Measurements from ENCODE around the gene CUX1. TPM values are rescaled to one million over a fixed set of nuclear protein-coding genes. Genes with fewer than 3 reads are reported as not detected.

Gene CUX1
- total and polyA plus RNA-seq, 2 donors (not counting 1 experiment from before 2014, with no cell fraction given) = 22.7 to 38.1 TPM

DNA sequence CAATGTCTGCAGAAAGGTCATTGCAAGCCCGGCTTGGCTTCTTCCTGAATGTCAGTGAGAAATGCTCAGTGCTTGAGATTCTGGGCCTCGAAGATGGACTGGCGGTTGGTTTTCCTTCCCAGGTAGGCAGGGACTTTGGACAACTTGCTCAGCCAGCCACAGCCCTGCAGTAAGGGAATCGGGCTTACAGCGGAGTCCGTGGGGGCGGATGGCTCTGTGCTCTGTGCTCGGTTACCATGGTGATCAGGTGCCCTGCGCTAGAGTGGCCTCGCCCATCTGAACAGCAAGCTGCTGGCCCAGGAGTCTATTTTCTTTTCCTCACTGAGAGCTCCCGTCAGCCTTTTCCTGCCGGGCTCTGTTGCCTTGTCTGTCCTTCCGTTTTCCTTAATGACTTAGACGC is 391.4 kb downstream of the CUX1 start:
- Histone ChIP-seq H3K27ac (ENCODE audit: insufficient read depth, low read length) (no peak overlapping the region), H2AFZ (ENCODE audit: low read length) (no peak overlapping the region), H4K20me1 (ENCODE audit: control insufficient read depth, extremely low read depth, insufficient read depth, low read length) (no peaks in the 10 kb centered on the region), H3K79me2 (ENCODE audit: control insufficient read depth, insufficient read depth, low read length) (no peaks in the 10 kb centered on the region), H3K4me3 (replicated peaks in 1 of 4; ENCODE audit: control extremely low read depth in 1 of 4, insufficient read depth in 1 of 4, low read depth in 3 of 4, low read length in 4 of 4) (no peak overlapping the region), H3K9me3 (ENCODE audit: control insufficient read depth, insufficient read depth, low read depth, low read length) (no peaks in the 10 kb centered on the region), H3K9ac (ENCODE audit: insufficient read depth, low read length) (no peak overlapping the region), H3K4me1 (ENCODE audit: control insufficient read depth, extremely low read depth, insufficient read depth, low read length) (no peaks in the 10 kb centered on the region), H3K36me3 (ENCODE audit: control insufficient read depth, insufficient read depth, low read length) (peaks cover 3% of the 10 kb centered on the region), H3K27me3 (ENCODE audit: control insufficient read depth, insufficient read depth, low read length) (no peaks in the 10 kb centered on the region), H3K4me2 (ENCODE audit: extremely low read depth, insufficient read depth, low read length) (no peak overlapping the region)
- no peak for DNase-seq (ENCODE audit: low read depth in 2 of 2)
- no peak for TF ChIP-seq EZH2 (IDR thresholded peaks at IDR 0.05; ENCODE audit: low read length, missing control alignments)
- TF ChIP-seq, protein P1, sequence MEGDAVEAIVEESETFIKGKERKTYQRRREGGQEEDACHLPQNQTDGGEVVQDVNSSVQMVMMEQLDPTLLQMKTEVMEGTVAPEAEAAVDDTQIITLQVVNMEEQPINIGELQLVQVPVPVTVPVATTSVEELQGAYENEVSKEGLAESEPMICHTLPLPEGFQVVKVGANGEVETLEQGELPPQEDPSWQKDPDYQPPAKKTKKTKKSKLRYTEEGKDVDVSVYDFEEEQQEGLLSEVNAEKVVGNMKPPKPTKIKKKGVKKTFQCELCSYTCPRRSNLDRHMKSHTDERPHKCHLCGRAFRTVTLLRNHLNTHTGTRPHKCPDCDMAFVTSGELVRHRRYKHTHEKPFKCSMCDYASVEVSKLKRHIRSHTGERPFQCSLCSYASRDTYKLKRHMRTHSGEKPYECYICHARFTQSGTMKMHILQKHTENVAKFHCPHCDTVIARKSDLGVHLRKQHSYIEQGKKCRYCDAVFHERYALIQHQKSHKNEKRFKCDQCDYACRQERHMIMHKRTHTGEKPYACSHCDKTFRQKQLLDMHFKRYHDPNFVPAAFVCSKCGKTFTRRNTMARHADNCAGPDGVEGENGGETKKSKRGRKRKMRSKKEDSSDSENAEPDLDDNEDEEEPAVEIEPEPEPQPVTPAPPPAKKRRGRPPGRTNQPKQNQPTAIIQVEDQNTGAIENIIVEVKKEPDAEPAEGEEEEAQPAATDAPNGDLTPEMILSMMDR (conservative IDR thresholded peaks at IDR 0.05 in 1 of 2, IDR thresholded peaks at IDR 0.05 in 1 of 2; ENCODE audit: low read depth in 1 of 2, low read length in 2 of 2) = no peak

DNA sequence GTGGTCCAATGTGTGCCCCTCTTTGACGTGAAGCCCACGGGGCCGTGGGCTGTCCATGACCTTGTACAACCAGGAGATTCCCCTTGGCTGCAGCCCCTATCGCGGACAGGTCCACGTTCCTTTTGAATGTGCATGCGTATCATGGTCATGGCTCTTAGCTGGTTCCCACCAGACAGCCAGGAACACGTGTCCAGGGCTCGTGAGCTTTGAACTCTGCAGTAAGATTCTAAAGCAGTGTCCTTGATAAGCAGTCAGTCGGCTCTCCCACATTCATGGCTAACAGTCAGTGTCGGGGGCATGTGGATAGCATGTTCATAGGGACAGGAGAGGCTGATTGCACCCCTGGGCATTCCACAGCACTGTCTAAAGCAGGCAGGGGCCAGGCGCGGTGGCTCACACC is 393.4 kb downstream of the CUX1 start:
- DNase-seq (ENCODE audit: low read depth in 2 of 2) = no peak
- no peaks in the 10 kb centered on the region for H3K9me3 ChIP-seq (ENCODE audit: control insufficient read depth, insufficient read depth, low read depth, low read length)
- TF ChIP-seq EZH2 (IDR thresholded peaks at IDR 0.05; ENCODE audit: low read length, missing control alignments) = no peak
- TF ChIP-seq, protein P1 (conservative IDR thresholded peaks at IDR 0.05 in 1 of 2, IDR thresholded peaks at IDR 0.05 in 1 of 2; ENCODE audit: low read depth in 1 of 2, low read length in 2 of 2) = no peak

DNA sequence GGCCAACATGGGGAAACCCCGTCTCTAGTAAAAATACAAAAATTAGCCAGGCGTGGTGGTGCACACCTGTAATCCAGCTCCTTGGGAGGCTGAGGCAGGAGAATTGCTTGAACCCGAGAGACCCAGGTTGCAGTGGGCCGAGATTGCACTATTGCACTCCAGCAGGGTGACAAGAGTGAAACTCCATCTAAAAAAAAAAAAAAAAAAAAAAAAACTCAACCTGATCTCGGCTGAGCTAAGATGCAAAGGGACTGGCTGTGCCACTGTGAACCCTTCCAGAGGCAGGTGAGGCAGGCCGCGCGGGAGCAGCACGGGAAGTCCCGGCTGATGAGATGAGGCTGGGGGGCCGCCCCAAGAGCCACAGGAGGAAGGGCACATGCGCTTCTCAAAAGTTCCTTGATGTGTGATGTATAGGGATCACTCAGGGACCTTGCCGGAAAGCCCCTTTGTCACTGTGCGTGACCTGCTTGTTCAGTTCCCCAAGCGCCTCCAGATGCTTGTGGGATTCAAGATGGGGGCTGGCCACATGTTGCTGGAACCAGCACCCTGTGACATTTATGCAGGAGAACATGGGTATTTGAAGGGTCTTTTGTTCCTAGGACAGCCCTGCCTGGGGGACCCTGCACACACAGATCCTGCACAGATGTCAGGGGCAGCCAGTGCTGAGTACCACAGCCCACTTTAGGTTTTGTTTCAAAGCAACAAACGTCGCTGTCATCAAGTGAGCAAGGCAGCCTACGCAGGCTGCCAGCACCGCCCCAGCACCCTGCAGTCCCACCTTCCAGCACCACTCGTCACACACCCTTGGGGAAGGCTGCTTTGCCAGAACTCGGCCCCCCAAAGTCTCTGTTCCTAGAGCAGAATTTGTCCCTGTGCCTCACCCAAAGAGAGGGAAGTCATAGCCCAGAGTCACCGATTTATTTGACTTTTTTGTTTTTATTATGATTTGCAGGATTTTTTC is 394.4 kb downstream of the CUX1 start:
- no peak for DNase-seq (ENCODE audit: low read depth in 2 of 2)
- no peaks in the 10 kb centered on the region for H3K27me3 ChIP-seq (ENCODE audit: control insufficient read depth, insufficient read depth, low read length)
- no peaks in the 10 kb centered on the region for H4K20me1 ChIP-seq (ENCODE audit: control insufficient read depth, extremely low read depth, insufficient read depth, low read length)
- H3K9ac ChIP-seq (ENCODE audit: insufficient read depth, low read length) = no peak overlapping the region
- H2AFZ ChIP-seq (ENCODE audit: low read length) = no peak overlapping the region
- no peaks in the 10 kb centered on the region for H3K79me2 ChIP-seq (ENCODE audit: control insufficient read depth, insufficient read depth, low read length)
- no peak overlapping the region for H3K27ac ChIP-seq (ENCODE audit: insufficient read depth, low read length)
- no peaks in the 10 kb centered on the region for H3K36me3 ChIP-seq (ENCODE audit: control insufficient read depth, insufficient read depth, low read length)
- H3K4me3 ChIP-seq (replicated peaks in 1 of 4; ENCODE audit: control extremely low read depth in 1 of 4, insufficient read depth in 1 of 4, low read depth in 3 of 4, low read length in 4 of 4) = no peak overlapping the region
- no peaks in the 10 kb centered on the region for H3K9me3 ChIP-seq (ENCODE audit: control insufficient read depth, insufficient read depth, low read depth, low read length)
- TF ChIP-seq EZH2 (IDR thresholded peaks at IDR 0.05; ENCODE audit: low read length, missing control alignments) = no peak
- TF ChIP-seq, protein P1 (conservative IDR thresholded peaks at IDR 0.05 in 1 of 2, IDR thresholded peaks at IDR 0.05 in 1 of 2; ENCODE audit: low read depth in 1 of 2, low read length in 2 of 2) = no peak
- no peak overlapping the region for H3K4me2 ChIP-seq (ENCODE audit: extremely low read depth, insufficient read depth, low read length)
- H3K4me1 ChIP-seq (ENCODE audit: control insufficient read depth, extremely low read depth, insufficient read depth, low read length) = no peaks in the 10 kb centered on the region

More for the DNA sequence above, 393.4 kb downstream of the CUX1 start:
- Histone ChIP-seq H3K4me3 (replicated peaks in 1 of 4; ENCODE audit: control extremely low read depth in 1 of 4, insufficient read depth in 1 of 4, low read depth in 3 of 4, low read length in 4 of 4) (no peak overlapping the region), H3K9ac (ENCODE audit: insufficient read depth, low read length) (no peak overlapping the region), H3K27ac (ENCODE audit: insufficient read depth, low read length) (no peak overlapping the region), H3K27me3 (ENCODE audit: control insufficient read depth, insufficient read depth, low read length) (no peaks in the 10 kb centered on the region), H4K20me1 (ENCODE audit: control insufficient read depth, extremely low read depth, insufficient read depth, low read length) (no peaks in the 10 kb centered on the region), H3K4me1 (ENCODE audit: control insufficient read depth, extremely low read depth, insufficient read depth, low read length) (no peaks in the 10 kb centered on the region), H2AFZ (ENCODE audit: low read length) (no peak overlapping the region), H3K4me2 (ENCODE audit: extremely low read depth, insufficient read depth, low read length) (no peak overlapping the region), H3K36me3 (ENCODE audit: control insufficient read depth, insufficient read depth, low read length) (no peaks in the 10 kb centered on the region), H3K79me2 (ENCODE audit: control insufficient read depth, insufficient read depth, low read length) (no peaks in the 10 kb centered on the region)

Measured in fibroblast of lung (primary cell).